GM12873 (cell line): Measurements from ENCODE around the gene OPN1SW.

Experiments used
- TF ChIP-seq, protein P1 (sequence below): IDR thresholded peaks from 2 replicates; pipeline ENCODE4 v1.5.1; 2012; ENCODE audit warnings: low read depth, mild to moderate bottlenecking, moderate library complexity, low read length, control low read depth; ENCODE audit not compliant: insufficient read depth; ENCODE audit errors: missing control alignments

OPN1SW gene

DNA sequence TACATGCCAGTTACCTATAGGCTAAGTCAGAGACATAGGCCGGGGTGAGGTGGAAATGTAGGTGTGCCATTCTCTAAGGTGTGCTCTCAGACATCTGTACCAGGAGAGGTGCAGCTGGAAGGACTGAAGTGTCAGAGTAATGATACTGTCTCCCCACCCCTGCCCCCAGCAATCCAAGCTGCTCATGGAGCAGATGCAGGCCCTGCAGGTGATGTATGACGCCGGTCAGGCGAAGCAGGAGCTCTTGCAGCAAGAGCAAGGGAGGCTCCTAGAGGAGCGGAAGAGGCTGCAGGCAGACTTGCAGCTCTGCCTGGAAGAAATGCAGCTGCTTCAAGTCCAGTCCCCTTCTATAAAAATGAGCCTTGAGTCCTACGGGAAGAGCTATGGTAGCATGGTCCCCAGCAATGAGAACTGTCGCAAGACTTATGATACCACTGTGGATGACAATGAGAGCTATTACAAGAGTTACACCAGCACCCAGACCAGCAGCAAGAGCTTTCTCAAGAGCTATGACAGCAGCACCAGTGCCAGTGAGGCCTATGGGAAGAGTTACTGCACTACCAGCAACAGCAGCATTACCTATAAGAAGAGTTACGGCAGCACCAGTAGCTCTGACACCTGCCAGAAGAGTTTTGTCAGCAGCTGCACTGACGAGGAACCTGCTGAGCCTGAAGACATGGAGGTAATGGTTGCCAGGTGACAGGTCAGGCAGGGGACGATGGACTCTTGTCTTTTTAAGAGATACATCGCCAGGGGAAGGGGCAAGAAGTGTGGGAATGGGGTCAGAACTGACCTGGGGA is 36.2 kb upstream of the OPN1SW start:
- TF ChIP-seq, protein P1, sequence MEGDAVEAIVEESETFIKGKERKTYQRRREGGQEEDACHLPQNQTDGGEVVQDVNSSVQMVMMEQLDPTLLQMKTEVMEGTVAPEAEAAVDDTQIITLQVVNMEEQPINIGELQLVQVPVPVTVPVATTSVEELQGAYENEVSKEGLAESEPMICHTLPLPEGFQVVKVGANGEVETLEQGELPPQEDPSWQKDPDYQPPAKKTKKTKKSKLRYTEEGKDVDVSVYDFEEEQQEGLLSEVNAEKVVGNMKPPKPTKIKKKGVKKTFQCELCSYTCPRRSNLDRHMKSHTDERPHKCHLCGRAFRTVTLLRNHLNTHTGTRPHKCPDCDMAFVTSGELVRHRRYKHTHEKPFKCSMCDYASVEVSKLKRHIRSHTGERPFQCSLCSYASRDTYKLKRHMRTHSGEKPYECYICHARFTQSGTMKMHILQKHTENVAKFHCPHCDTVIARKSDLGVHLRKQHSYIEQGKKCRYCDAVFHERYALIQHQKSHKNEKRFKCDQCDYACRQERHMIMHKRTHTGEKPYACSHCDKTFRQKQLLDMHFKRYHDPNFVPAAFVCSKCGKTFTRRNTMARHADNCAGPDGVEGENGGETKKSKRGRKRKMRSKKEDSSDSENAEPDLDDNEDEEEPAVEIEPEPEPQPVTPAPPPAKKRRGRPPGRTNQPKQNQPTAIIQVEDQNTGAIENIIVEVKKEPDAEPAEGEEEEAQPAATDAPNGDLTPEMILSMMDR, result no peak

DNA sequence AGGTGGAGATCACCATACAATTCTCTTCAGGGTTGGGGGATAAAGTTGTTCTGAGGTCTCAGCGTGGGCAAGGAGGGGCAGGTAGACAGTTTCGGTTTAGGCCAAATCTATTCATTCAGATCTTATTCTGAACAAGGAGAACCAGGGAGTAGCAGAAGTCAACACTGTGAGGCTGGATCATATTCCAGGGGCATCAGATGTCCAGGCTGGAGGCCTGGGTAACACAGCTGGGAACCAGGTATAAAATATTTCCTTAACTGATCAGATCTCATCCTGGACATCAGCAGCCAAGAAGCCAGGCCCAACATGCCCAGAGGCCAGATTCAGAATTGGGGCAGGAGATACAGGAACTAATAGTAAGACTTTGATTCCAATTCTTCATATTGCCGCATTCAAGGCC is 35.4 kb upstream of the OPN1SW start:
- TF ChIP-seq, protein P1, result no peak

DNA sequence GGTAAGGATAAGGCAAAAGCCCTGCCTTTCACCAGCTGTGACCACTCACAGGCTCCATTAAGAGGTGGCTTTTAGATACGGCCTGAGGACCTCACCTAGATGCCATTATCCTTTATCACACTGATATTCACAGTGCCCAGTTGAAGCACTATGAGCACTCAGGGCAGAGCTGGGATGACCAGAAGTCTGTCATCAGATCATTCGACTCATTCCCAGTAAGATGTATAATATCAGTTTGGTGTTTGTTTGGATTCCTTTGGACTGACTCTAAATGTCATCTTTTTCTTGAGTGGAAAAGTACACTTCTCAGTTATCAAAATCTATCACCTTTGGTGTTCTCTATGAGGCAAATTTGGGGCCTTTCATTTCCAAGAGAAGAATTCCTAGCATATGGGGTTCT is 34.9 kb upstream of the OPN1SW start:
- TF ChIP-seq, protein P1, result no peak

DNA sequence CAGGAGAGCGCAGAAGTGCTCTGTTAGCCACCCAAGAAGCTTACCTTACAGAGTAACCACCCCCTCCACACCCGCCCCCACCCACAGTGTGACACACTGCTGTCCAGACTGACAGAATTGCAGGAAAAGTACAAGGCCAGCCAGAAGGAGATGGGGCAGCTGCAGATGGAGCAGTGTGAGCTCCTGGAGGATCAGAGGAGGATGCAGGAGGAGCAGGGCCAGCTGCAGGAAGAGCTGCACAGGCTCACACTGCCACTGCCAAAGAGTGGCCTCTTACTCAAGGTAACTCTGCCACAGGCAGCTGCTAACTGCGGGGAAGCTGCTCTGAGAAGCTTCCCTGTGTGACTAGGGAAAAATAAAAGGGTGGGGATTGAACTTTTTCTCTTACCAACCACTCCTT is 33.8 kb upstream of the OPN1SW start:
- TF ChIP-seq, protein P1, result no peak

DNA sequence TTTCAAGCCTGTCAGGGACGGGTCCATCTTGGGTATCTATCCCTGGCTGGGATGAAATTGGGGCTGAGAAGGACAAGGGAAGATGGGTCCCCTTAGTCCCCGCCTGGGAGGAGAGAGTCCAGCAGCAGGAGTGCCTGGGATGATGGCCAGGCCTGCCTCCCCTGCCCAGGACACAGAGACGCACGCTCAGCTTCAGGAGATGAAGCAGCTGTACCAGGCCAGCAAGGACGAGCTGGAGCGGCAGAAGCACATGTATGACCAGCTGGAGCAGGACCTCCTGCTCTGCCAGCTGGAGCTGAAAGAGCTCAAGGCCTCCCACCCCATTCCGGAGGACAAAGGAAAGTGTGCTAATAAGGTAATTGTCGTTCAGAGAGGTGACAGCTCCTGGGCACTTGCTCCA is 31.6 kb upstream of the OPN1SW start:
- TF ChIP-seq, protein P1, result no peak

DNA sequence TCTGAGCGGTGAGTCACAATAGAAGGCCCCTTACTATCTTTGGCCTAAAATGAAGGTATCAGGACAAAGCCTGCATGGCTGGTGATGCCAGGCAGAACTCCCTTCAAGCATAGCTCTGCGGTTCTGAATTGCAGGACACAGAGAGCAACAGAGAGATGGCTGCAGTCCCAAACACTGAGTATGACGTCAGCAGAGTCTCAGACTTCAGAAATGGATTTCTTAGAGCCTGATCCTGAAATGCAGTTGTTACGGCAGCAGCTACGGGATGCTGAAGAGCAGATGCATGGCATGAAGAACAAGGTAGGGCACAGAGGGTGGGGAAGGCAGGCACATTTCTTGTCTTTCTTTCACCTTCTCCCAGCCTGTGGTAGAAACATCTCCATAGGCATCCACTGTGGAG is 29.6 kb upstream of the OPN1SW start:
- TF ChIP-seq, protein P1, result no peak

DNA sequence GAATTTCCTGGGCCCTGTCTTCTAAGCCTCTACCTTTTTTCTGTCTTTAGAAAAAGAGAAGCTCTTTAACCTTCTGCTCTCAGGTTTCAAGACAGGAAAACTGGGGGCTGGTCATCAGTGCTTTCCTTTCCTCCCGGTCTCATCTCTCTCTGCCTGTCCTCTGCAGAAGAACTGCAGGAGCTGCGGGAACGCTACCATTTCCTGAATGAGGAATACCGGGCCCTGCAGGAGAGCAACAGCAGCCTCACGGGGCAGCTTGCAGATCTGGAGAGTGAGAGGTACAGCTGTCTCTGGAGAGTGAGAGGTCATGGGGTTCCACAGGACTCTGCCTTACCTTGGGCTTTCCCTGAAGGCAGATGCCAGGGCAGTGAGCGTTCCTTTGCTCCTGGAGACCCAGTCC is 28.9 kb upstream of the OPN1SW start:
- TF ChIP-seq, protein P1, result no peak
